ENCODE data around the gene LRRC23.

DNA sequence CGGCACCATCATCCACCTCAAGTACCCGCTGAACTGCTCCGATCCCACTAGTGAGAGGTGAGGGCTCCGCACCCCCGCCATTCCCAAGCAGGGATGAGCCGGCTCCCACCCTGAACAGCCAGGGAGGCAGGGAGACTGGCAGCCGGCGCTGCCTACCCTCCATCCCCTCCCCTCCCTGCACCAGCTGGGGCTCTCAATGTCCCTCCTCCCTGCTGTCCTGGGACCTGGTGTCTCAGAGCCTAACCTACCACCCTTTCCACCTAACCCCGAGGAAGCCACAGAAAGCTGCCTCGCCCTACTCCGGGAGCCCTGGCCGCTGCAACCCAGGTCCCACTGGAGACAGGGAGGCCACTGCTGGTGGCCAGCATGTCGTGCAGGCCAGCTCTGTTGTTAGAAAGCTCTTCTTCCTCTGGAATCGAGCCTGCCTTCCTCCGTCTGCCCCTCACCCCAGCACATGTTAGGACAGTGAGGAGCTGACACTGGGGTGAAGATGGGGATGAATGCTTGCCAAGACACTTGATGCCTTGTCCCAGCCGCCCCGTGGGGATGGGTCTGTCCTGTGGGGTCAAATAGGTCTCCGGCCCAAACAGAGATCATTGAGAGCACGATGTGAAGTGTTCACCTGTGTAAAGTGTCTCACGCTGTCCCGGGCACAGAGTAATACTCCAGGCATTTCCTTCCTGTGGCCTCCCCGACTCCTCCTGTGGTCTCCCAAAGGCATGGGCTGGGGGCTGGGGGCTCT lies 47.7 kb downstream of the LRRC23 start:
- TF ChIP-seq YY1 (IDR thresholded peaks at IDR 0.05; ENCODE audit: low read depth) = no peak
- TF ChIP-seq, protein P1, sequence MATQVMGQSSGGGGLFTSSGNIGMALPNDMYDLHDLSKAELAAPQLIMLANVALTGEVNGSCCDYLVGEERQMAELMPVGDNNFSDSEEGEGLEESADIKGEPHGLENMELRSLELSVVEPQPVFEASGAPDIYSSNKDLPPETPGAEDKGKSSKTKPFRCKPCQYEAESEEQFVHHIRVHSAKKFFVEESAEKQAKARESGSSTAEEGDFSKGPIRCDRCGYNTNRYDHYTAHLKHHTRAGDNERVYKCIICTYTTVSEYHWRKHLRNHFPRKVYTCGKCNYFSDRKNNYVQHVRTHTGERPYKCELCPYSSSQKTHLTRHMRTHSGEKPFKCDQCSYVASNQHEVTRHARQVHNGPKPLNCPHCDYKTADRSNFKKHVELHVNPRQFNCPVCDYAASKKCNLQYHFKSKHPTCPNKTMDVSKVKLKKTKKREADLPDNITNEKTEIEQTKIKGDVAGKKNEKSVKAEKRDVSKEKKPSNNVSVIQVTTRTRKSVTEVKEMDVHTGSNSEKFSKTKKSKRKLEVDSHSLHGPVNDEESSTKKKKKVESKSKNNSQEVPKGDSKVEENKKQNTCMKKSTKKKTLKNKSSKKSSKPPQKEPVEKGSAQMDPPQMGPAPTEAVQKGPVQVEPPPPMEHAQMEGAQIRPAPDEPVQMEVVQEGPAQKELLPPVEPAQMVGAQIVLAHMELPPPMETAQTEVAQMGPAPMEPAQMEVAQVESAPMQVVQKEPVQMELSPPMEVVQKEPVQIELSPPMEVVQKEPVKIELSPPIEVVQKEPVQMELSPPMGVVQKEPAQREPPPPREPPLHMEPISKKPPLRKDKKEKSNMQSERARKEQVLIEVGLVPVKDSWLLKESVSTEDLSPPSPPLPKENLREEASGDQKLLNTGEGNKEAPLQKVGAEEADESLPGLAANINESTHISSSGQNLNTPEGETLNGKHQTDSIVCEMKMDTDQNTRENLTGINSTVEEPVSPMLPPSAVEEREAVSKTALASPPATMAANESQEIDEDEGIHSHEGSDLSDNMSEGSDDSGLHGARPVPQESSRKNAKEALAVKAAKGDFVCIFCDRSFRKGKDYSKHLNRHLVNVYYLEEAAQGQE (IDR thresholded peaks at IDR 0.05; ENCODE audit: low read depth) = no peak
- no peak for TF ChIP-seq RAD21 (IDR thresholded peaks at IDR 0.05; ENCODE audit: low read depth)
- TF ChIP-seq EP300 (IDR thresholded peaks at IDR 0.05; ENCODE audit: borderline replicate concordance) = no peak
- TF ChIP-seq FOXM1 (IDR thresholded peaks at IDR 0.05; ENCODE audit: borderline replicate concordance, low read depth) = no peak
- no peak for TF ChIP-seq TEAD4 (IDR thresholded peaks at IDR 0.05)
- no peak for TF ChIP-seq CEBPB (IDR thresholded peaks at IDR 0.05)
- TF ChIP-seq MAX (IDR thresholded peaks at IDR 0.05) = no peak
- TF ChIP-seq EGR1 (IDR thresholded peaks at IDR 0.05) = no peak
